ENCODE results near the gene UIMC1. TPM values are rescaled to one million over a fixed set of nuclear protein-coding genes. Genes with fewer than 3 reads are reported as not detected.
"Not testable (repeated sequence)": the region's sequence is repeated elsewhere in the genome, so short reads cannot be mapped to it uniquely, and the experiment has no call there.

UIMC1 gene
- total RNA-seq, 4 donors from 2014 or later = 10.4 to 24.3 (median 20.2) TPM

DNA sequence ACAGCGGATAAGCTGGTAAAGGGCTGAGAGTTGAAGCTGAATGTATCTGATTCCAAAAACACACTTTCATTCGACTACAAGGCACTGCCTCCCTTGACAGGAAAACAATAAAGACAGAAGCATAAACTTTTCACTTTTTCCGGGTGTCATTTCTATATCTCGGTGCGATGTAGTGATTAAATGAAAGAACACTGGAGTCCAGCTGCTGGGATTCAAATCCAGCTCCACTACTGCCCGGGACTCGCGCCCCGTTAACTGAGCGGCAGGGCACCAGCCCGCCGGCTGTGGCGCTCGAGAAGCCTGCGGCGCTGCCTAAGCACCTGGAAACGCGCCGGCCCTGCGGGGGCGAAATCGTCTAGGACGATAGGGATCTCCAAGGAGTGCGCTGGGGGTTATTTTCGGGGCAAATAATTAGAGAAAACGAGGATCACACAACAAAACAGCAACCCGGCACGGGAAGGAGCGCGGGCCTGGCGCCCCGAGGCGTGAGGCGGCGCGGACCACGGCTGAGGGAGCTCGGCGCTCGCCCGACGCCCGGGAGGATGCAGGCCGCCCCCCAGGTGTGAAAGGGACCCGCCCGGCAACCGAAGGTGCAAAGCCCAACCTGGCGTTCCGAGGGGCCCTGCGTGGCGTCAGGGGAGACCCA, 837 bp downstream of the UIMC1 start:
- TF ChIP-seq, protein P1, sequence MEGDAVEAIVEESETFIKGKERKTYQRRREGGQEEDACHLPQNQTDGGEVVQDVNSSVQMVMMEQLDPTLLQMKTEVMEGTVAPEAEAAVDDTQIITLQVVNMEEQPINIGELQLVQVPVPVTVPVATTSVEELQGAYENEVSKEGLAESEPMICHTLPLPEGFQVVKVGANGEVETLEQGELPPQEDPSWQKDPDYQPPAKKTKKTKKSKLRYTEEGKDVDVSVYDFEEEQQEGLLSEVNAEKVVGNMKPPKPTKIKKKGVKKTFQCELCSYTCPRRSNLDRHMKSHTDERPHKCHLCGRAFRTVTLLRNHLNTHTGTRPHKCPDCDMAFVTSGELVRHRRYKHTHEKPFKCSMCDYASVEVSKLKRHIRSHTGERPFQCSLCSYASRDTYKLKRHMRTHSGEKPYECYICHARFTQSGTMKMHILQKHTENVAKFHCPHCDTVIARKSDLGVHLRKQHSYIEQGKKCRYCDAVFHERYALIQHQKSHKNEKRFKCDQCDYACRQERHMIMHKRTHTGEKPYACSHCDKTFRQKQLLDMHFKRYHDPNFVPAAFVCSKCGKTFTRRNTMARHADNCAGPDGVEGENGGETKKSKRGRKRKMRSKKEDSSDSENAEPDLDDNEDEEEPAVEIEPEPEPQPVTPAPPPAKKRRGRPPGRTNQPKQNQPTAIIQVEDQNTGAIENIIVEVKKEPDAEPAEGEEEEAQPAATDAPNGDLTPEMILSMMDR (IDR thresholded peaks at IDR 0.05 in 4 of 5, conservative IDR thresholded peaks at IDR 0.05 in 1 of 5) = peak in 4 of 5 experiments; percentile 35 to 80 (median 64)
- no peak for TF ChIP-seq POLR2A (IDR thresholded peaks at IDR 0.05)
- H3K36me3 ChIP-seq = no peaks in the 10 kb centered on the region
- intact Hi-C loops (cut with DNase I; ENCODE audit: low total_unique reads) = loop anchor here (1.0 to 10.0 kb wide), 3 partner anchors 17 to 467 kb away; partner anchors contain the start of genes NSD1 and ZNF346

DNA sequence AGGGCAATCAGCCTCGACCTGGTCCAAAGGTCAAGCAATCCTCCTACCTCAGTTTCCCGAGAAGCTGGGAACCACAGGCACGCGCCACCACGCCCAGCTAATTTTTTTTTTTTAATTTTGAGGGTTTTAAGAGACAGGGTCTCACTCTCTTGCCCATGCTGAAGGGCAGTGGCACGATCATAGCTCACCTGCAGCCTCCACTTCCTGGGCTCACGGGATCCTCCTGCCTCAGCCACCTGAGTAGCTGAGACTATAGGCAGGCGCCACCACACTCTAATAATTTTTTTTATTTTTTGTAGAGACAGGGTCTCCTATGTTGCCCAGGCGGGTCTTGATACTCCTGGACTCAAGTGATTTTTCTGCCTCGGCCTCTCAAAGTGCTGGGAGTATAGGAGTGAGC, 1.6 kb downstream of the UIMC1 start:
- Histone ChIP-seq H3K4me3 (peak overlapping the region in 2 of 4 donors; percentile 83 to 84), H3K27ac (peak overlapping the region in 1 of 4 donors; percentile 94), H3K9me3 (no peaks in the 10 kb centered on the region), H3K36me3 (no peaks in the 10 kb centered on the region), H3K27me3 (no peaks in the 10 kb centered on the region), H3K4me1 (peaks cover 26 to 30% of the 10 kb centered on the region in 2 donors)
- no peak for ATAC-seq
- in situ Hi-C loops (cut with MboI; ENCODE audit: low sequenced_read_pairs in 4 of 4) (loop anchor here in 2 of 4 donors (10.0 to 25.0 kb wide), 2 partner anchors 468 to 470 kb away; partner anchors contain the start of genes RNF44 (in 2 of the 2) and CDHR2 (in 1 of the 2)), intact Hi-C loops (cut with DNase I; ENCODE audit: low total_unique reads) (loop anchor here (10.0 kb wide), 1 partner anchor 130 kb away; the partner anchor contains the start of gene NSD1)
- no peak for DNase-seq
- TF ChIP-seq, protein P1 (IDR thresholded peaks at IDR 0.05 in 4 of 5, conservative IDR thresholded peaks at IDR 0.05 in 1 of 5) = no peak
- no peak for TF ChIP-seq POLR2A (IDR thresholded peaks at IDR 0.05)

More for the DNA sequence above, 837 bp downstream of the UIMC1 start:
- H3K27me3 ChIP-seq = no peaks in the 10 kb centered on the region
- H3K4me3 ChIP-seq = peak overlapping the region; percentile 68 to 84 (median 80)
- peak; percentile 50 to 72 for DNase-seq
- no peaks in the 10 kb centered on the region for H3K9me3 ChIP-seq
- peaks cover 21 to 30% of the 10 kb centered on the region in 2 donors for H3K4me1 ChIP-seq
- peak overlapping the region; percentile 89 to 95 (median 92) for H3K27ac ChIP-seq
- in situ Hi-C loops (cut with MboI; ENCODE audit: low sequenced_read_pairs in 4 of 4) = loop anchor here in 2 of 4 donors (10.0 to 25.0 kb wide), 2 partner anchors 468 to 471 kb away; partner anchors contain the start of genes RNF44 (in 2 of the 2) and CDHR2 (in 1 of the 2)
- peak; percentile 74 to 81 for ATAC-seq

DNA sequence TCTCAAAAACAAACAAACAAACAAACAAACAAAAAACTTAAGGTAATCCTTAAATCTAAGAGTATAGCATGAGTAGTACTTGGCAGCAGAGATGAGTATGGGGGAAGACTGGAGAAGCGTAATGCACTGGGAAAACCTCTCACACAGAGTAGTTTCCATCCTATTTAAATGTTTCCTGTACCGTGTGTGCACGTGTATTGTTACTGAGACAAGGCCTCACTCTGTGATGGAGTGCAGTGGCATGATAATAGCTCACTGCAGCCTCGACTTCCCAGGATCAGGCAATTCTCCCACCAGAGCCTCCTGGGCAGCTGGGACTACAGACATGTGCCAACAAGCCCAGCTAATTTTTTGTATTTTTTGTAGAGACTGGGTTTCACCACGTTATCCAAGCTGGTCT, 2.9 kb downstream of the UIMC1 start:
- DNase-seq (no peak), ATAC-seq (no peak)
- no peaks in the 10 kb centered on the region for H3K9me3 ChIP-seq
- H3K36me3 ChIP-seq = no peaks in the 10 kb centered on the region
- TF ChIP-seq, protein P1 (IDR thresholded peaks at IDR 0.05 in 4 of 5, conservative IDR thresholded peaks at IDR 0.05 in 1 of 5) = no peak
- no peak for TF ChIP-seq POLR2A (IDR thresholded peaks at IDR 0.05)
- in situ Hi-C loops (cut with MboI; ENCODE audit: low sequenced_read_pairs in 4 of 4) = loop anchor here in 2 of 4 donors (10.0 to 25.0 kb wide), 2 partner anchors 466 to 469 kb away; partner anchors contain the start of genes RNF44 (in 2 of the 2) and CDHR2 (in 1 of the 2)
- intact Hi-C loops (cut with DNase I; ENCODE audit: low total_unique reads) = loop anchor here (10.0 kb wide), 1 partner anchor 131 kb away; the partner anchor contains the start of gene NSD1
- H3K4me1 ChIP-seq = peaks cover 26 to 30% of the 10 kb centered on the region in 2 donors
- H3K4me3 ChIP-seq = no peak overlapping the region
- H3K27me3 ChIP-seq = no peaks in the 10 kb centered on the region
- H3K27ac ChIP-seq = no peak overlapping the region

DNA sequence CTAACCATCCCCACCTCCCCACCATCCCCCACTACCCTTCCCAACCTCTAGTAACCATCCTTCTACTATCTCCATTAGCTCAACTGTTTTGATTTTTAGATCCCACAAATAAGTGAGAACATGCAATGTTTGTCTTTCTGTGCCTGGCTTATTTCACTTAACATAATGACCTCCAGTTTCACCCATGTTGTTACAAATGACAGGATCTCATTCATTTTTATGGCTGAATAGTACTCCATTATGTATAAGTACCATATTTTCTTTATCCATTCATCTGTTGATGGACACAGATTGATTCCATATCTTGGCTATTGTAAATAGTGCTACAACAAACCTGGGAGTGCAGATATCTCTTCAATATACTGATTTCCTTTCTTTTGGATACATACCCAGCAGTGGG, 7.1 kb downstream of the UIMC1 start:
- peaks cover 24 to 33% of the 10 kb centered on the region in 2 donors for H3K4me1 ChIP-seq
- H3K9me3 ChIP-seq; H3K4me3 ChIP-seq; ATAC-seq; DNase-seq; H3K36me3 ChIP-seq; H3K27me3 ChIP-seq; H3K27ac ChIP-seq; in situ Hi-C loops (cut with MboI; ENCODE audit: low sequenced_read_pairs in 4 of 4); intact Hi-C loops (cut with DNase I; ENCODE audit: low total_unique reads): not testable (repeated sequence)

DNA sequence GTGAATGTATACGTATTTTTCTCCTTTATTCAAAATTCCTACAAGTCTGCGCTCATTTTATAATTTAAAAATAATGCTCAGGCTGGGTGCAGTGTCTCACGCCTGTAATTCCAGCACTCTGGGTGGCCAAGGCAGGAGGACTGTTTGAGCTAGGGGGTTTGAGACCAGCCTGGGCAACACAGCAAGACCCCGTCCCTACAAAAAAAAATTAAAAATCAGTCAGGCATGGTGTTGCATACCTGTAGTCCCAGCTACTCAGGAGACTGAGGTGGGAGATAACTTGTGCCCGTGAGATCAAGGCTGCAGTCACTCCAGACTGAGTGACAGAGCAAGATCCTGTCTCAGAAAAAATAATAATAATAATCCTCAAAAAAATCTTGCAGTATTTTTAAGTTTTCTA, 7.8 kb downstream of the UIMC1 start:
- DNase-seq = no peak
- no peak for TF ChIP-seq POLR2A (IDR thresholded peaks at IDR 0.05)
- TF ChIP-seq, protein P1 (IDR thresholded peaks at IDR 0.05 in 4 of 5, conservative IDR thresholded peaks at IDR 0.05 in 1 of 5) = no peak
- Histone ChIP-seq H3K27ac (no peak overlapping the region), H3K36me3 (no peaks in the 10 kb centered on the region), H3K4me3 (no peak overlapping the region), H3K27me3 (no peaks in the 10 kb centered on the region), H3K4me1 (peaks cover 17 to 26% of the 10 kb centered on the region in 2 donors), H3K9me3 (no peaks in the 10 kb centered on the region)
- intact Hi-C loops (cut with DNase I; ENCODE audit: low total_unique reads) (no loop called here), in situ Hi-C loops (cut with MboI; ENCODE audit: low sequenced_read_pairs in 4 of 4) (no loop called here)
- ATAC-seq = no peak

Measured in gastrocnemius medialis (tissue), 4 donors.